Esophagus squamous epithelium (tissue), 4 donors: ENCODE data around the gene ZNF524.

Experiments used
- POLR2A ChIP-seq, 4 donors: fragments of 450-650 bp; IDR thresholded peaks; one replicate each; pipeline ENCODE4 v1.6.1; 2017; ENCODE audit warnings: antibody characterized with exemption in 4 of 4, mild to moderate bottlenecking in 4 of 4, moderate library complexity in 3 of 4
- TF ChIP-seq, protein P1 (sequence below), 6 experiments: fragments of 450-650 bp in 4 of 6; fragments of 200-600 bp in 2 of 6; sonication (generic) in 2 of 6; IDR thresholded peaks; one replicate each; pipeline ENCODE4 v1.5.1; 2016 to 2019; ENCODE audit warnings: antibody characterized with exemption in 6 of 6, mild to moderate bottlenecking in 4 of 6, moderate library complexity in 4 of 6

GRCh38 chr19:55554302-55554701, 45.8 kb upstream of the ZNF524 start:
- TF ChIP-seq, protein P1, sequence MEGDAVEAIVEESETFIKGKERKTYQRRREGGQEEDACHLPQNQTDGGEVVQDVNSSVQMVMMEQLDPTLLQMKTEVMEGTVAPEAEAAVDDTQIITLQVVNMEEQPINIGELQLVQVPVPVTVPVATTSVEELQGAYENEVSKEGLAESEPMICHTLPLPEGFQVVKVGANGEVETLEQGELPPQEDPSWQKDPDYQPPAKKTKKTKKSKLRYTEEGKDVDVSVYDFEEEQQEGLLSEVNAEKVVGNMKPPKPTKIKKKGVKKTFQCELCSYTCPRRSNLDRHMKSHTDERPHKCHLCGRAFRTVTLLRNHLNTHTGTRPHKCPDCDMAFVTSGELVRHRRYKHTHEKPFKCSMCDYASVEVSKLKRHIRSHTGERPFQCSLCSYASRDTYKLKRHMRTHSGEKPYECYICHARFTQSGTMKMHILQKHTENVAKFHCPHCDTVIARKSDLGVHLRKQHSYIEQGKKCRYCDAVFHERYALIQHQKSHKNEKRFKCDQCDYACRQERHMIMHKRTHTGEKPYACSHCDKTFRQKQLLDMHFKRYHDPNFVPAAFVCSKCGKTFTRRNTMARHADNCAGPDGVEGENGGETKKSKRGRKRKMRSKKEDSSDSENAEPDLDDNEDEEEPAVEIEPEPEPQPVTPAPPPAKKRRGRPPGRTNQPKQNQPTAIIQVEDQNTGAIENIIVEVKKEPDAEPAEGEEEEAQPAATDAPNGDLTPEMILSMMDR (IDR thresholded peaks at IDR 0.05), result no peak
- TF ChIP-seq POLR2A (IDR thresholded peaks at IDR 0.05), result no peak
